MM.1S (cell line): ENCODE measurements around the gene SLC44A1.

Experiments
- DNase-seq: peaks from one replicate; pipeline ENCODE4 v3.0.0-alpha.2; 2015
- H2AFZ ChIP-seq: fragments of 300-600 bp; sonication (generic); 2 replicates; pipeline ENCODE4 v1.6.0; 2016; ENCODE audit warnings: antibody characterized with exemption, low read length
- H3F3A ChIP-seq: fragments of 300-600 bp; sonication (generic); 2 replicates; pipeline ENCODE4 v1.6.1; 2016; ENCODE audit warnings: mild to moderate bottlenecking, antibody characterized with exemption, low read length, moderate library complexity, mixed read lengths; ENCODE audit not compliant: insufficient read depth
- H3K27ac ChIP-seq: fragments of 300-600 bp; sonication (generic); 2 replicates; pipeline ENCODE4 v1.5.1; 2016; ENCODE audit warnings: mild to moderate bottlenecking, low read length
- H3K27me3 ChIP-seq: fragments of 300-600 bp; sonication (generic); replicated peaks from 2 replicates; pipeline ENCODE4 v1.6.0; 2016; ENCODE audit warnings: low read length; ENCODE audit not compliant: insufficient read depth
- H3K36me3 ChIP-seq: fragments of 300-600 bp; sonication (generic); replicated peaks from 2 replicates; pipeline ENCODE4 v1.6.1; 2016; ENCODE audit warnings: mild to moderate bottlenecking, low read length, mixed read lengths; ENCODE audit not compliant: insufficient read depth
- H3K4me1 ChIP-seq: fragments of 300-600 bp; sonication (generic); 2 replicates; pipeline ENCODE4 v1.6.1; 2016; ENCODE audit warnings: low read length, mixed read lengths
- H3K4me2 ChIP-seq: fragments of 300-600 bp; sonication (generic); 2 replicates; pipeline ENCODE4 v1.6.0; 2016; ENCODE audit warnings: low read depth, low read length
- H3K4me3 ChIP-seq: fragments of 300-600 bp; sonication (generic); 2 replicates; pipeline ENCODE4 v1.5.1; 2016; ENCODE audit warnings: low read length, mixed read lengths
- H3K79me2 ChIP-seq: fragments of 300-600 bp; sonication (generic); 2 replicates; pipeline ENCODE4 v1.6.1; 2016; ENCODE audit warnings: mixed run types, low read length, mixed read lengths
- H3K9ac ChIP-seq: fragments of 300-600 bp; sonication (generic); 2 replicates; pipeline ENCODE4 v1.6.1; 2016; ENCODE audit warnings: low read length, mixed read lengths
- H3K9me2 ChIP-seq: fragments of 300-600 bp; sonication (generic); replicated peaks from 2 replicates; pipeline ENCODE4 v1.6.1; 2016; ENCODE audit warnings: mild to moderate bottlenecking, low read length, mixed read lengths; ENCODE audit not compliant: insufficient read depth
- H3K9me3 ChIP-seq: fragments of 300-600 bp; sonication (generic); replicated peaks from 2 replicates; pipeline ENCODE4 v1.6.1; 2016; ENCODE audit warnings: mild to moderate bottlenecking, low read length, mixed read lengths; ENCODE audit not compliant: insufficient read depth
- H4K20me1 ChIP-seq: fragments of 300-600 bp; sonication (generic); 2 replicates; pipeline ENCODE4 v1.6.1; 2016; ENCODE audit warnings: mild to moderate bottlenecking, low read length, moderate library complexity, mixed read lengths; ENCODE audit not compliant: insufficient read depth
- EZH2 ChIP-seq: fragments of 300-600 bp; sonication (generic); optimal IDR thresholded peaks from 2 replicates; pipeline ENCODE3; 2017; ENCODE audit warnings: low read depth, mild to moderate bottlenecking, antibody characterized with exemption, low read length, mixed read lengths
- EZH2phosphoT487 ChIP-seq: fragments of 300-600 bp; sonication (generic); IDR thresholded peaks from 2 replicates; pipeline ENCODE4 v1.6.1; 2018; ENCODE audit warnings: antibody characterized with exemption, low read length
- TF ChIP-seq, protein P1 (sequence below): fragments of 300-600 bp; sonication (generic); IDR thresholded peaks from 2 replicates; pipeline ENCODE4 v1.5.1; 2016; ENCODE audit warnings: antibody characterized with exemption, low read length, mixed read lengths

The SLC44A1 gene

DNA sequence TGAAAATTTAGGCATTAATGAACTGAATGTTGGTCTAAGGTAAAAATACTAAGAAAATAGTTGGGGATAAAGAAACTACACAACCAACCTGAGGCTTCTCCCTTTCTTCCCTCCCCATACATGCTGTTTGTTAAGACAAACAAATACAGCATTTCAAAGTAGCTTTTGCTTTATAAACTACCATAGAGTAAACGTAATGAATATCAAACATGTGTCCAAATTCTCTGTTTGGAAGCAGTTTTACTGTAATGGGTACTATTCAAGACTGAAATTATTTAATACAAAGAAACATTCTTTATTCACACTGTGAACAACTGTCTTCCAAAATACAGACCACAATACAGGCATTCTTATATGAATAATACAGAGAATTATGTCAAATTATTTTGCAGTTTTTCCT lies 52.0 kb downstream of the SLC44A1 start:
- no peaks in the 10 kb centered on the region for H3K9me2 ChIP-seq
- H3K4me2 ChIP-seq, result no peak overlapping the region
- H3K9ac ChIP-seq, result no peak overlapping the region
- H3K27me3 ChIP-seq, result no peaks in the 10 kb centered on the region
- no peak overlapping the region for H3K4me3 ChIP-seq
- H3K4me1 ChIP-seq, result peaks cover 17% of the 10 kb centered on the region; the same call in 1 of the 2 replicates
- H3K9me3 ChIP-seq, result no peaks in the 10 kb centered on the region
- no peak overlapping the region for H3K27ac ChIP-seq
- no peak overlapping the region for H2AFZ ChIP-seq
- 0 out of 2 replicates have a peak, but pooled peaks cover 3% of the 10 kb centered on the region for H3F3A ChIP-seq
- no peaks in the 10 kb centered on the region for H3K36me3 ChIP-seq
- DNase-seq, result no peak
- TF ChIP-seq, protein P1, sequence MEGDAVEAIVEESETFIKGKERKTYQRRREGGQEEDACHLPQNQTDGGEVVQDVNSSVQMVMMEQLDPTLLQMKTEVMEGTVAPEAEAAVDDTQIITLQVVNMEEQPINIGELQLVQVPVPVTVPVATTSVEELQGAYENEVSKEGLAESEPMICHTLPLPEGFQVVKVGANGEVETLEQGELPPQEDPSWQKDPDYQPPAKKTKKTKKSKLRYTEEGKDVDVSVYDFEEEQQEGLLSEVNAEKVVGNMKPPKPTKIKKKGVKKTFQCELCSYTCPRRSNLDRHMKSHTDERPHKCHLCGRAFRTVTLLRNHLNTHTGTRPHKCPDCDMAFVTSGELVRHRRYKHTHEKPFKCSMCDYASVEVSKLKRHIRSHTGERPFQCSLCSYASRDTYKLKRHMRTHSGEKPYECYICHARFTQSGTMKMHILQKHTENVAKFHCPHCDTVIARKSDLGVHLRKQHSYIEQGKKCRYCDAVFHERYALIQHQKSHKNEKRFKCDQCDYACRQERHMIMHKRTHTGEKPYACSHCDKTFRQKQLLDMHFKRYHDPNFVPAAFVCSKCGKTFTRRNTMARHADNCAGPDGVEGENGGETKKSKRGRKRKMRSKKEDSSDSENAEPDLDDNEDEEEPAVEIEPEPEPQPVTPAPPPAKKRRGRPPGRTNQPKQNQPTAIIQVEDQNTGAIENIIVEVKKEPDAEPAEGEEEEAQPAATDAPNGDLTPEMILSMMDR, result no peak
- no peak for TF ChIP-seq EZH2phosphoT487
- TF ChIP-seq EZH2, result no peak
- peaks cover 78% of the 10 kb centered on the region for H3K79me2 ChIP-seq
- 0 out of 2 replicates have a peak, but pooled peaks cover 5% of the 10 kb centered on the region for H4K20me1 ChIP-seq

DNA sequence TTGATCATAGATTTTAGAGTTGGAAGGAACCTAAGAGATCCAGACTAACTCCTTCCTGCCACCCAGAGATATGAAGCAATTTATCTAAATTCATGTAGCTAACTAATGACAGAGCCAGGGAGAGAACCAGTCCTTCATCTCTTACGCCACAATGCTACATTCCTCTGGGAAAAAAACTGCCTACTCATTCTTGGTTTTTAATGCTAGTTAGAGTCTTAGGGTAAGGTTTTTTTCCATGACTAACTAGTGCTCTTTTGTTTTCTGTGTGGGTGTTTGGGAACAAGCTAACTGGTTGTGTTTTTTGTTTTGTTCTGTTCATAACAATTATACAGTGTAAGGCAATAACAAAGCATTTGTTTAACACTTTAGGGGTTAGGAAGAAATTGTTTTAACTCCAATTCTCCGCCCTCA lies 52.4 kb downstream of the SLC44A1 start:
- Histone ChIP-seq H3K9ac (no peak overlapping the region), H3K4me2 (no peak overlapping the region), H3K79me2 (peaks cover 74% of the 10 kb centered on the region), H3K27ac (no peak overlapping the region), H3K27me3 (no peaks in the 10 kb centered on the region), H3F3A (0 out of 2 replicates have a peak, but pooled peaks cover 3% of the 10 kb centered on the region), H2AFZ (no peak overlapping the region), H3K9me2 (no peaks in the 10 kb centered on the region), H3K4me1 (peaks cover 17% of the 10 kb centered on the region; the same call in 1 of the 2 replicates), H3K9me3 (no peaks in the 10 kb centered on the region), H4K20me1 (0 out of 2 replicates have a peak, but pooled peaks cover 5% of the 10 kb centered on the region), H3K36me3 (no peaks in the 10 kb centered on the region), H3K4me3 (no peak overlapping the region)
- no peak for DNase-seq
- TF ChIP-seq EZH2 (no peak), EZH2phosphoT487 (no peak)
- TF ChIP-seq, protein P1, result no peak

- Histone ChIP-seq H3K27me3 (no peaks in the 10 kb centered on the region), H3K4me1 (peaks cover 17% of the 10 kb centered on the region; the same call in 1 of the 2 replicates), H3K9ac (no peak overlapping the region), H3K4me2 (no peak overlapping the region), H3K9me3 (no peaks in the 10 kb centered on the region), H3K27ac (no peak overlapping the region), H4K20me1 (0 out of 2 replicates have a peak, but pooled peaks cover 5% of the 10 kb centered on the region), H3K79me2 (peaks cover 68% of the 10 kb centered on the region), H3K36me3 (no peaks in the 10 kb centered on the region), H3K9me2 (no peaks in the 10 kb centered on the region), H3F3A (no peaks in the 10 kb centered on the region), H2AFZ (no peak overlapping the region), H3K4me3 (no peak overlapping the region)
- TF ChIP-seq EZH2phosphoT487, result no peak
- TF ChIP-seq, protein P1, result no peak
- no peak for TF ChIP-seq EZH2
- DNase-seq, result no peak
These were observed 53.1 kb downstream of the SLC44A1 start for GRCh38 chr9:105297442-105298075.
